NCI-H187 (cell line): ENCODE results near the gene CHIT1.
"Not testable (repeated sequence)": the region's sequence is repeated elsewhere in the genome, so short reads cannot be mapped to it uniquely, and the experiment has no call there.

Experiments
- DNase-seq, 2 experiments: peaks; one replicate each; lab custom pipeline; 2025; lab: John Stamatoyannopoulos, UW

The CHIT1 gene

GRCh38 chr1:203265541-203265940 lies 36.1 kb upstream of the CHIT1 start:
- no peak for DNase-seq

GRCh38 chr1:203264052-203264501 lies 34.6 kb upstream of the CHIT1 start:
- DNase-seq = no peak

DNA sequence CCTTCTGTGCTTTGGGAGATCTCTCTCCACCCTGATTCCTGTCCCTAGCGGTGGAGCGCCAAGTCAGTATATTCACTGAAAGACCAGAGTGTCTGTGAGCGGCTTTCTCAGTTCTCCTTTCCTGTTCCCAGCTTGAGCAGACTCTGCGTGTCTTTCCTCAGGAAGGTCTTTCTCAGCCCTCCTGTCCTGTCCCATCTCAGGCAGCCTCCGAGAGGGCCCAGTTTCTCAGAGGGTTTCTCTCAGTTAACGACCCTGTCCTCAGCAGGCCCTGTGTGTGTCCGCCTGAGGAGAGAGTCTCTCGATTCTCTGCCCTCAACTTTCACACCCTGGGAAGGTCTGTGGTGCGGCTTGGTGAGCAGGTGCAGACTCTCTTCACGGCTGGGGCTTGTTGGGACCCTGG lies 34.0 kb upstream of the CHIT1 start:
- DNase-seq = no peak

DNA sequence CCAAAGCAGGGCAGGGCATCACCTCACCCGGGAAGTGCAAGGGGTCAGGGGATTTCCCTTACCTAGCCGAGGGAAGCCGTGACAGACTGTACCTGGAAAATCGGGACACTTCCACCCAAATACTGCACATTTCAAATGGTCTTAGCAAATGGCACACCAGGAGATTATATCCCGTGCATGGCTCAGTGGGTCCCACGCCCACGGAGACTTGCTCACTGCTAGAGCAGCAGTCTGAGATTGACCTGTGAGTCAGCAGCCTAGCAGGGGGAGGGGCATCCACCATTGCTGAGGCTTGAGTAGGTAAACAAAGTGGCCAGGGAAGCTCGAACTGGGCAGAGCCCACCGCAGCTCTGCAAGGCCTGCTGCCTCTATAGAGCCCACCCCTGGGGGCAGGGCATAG lies 27.2 kb upstream of the CHIT1 start:
- not testable (repeated sequence) for DNase-seq

DNA sequence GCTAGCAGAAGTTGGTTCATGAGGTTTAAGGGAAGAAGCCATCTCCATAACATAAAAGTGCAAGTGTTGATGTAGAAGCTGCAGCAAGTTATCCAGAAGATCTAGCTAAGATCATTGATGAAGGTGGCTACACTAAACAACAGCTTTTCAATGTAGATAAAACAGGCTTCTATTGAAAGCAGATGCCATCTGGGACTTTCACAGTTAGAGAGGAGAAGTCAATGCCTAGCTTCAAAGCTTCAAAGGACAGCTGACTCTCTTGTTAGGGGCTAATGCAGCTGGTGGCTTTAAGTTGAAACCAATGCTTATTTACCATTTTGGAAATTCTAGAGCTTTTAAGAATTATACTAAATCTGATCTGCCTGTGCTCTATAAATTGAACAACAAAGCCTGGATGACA lies 25.3 kb upstream of the CHIT1 start:
- not testable (repeated sequence) for DNase-seq

DNA sequence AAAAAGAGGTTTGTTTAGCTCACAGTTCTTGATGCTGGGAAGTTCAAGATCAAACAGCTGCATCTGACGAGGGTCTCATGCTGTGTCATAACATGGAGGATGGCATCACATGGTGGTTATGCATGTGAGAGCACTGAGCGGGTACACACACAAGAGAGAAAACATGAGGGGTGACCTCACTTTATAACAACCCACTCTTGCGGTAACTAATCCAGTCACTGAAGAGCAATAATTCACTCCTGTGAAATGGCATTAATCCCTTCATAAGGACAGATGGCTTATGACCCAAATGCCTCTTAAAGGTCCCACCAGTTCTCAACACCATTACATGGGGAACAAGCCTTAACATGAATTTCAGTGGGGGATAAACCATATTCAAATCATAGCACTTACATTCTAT lies 23.2 kb upstream of the CHIT1 start:
- DNase-seq = peak; percentile 85 to 97

DNA sequence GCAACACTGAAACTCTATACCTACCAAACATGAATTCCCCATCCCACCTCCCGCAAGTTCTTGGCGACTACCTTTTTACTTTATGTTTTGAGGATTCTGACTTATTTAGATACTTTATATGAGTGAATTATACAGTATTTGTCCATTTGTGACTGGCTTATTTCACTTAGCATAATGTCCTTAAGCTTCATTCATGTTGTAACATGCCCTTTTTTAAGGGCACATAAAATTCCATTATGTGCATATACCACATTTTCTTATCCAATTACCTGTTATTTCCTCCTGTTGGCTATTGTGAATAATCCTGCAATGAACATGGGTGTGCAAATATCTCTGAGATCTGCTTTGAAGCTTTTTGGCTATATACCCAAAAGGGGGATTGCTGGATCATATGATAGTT lies 22.0 kb upstream of the CHIT1 start:
- no peak for DNase-seq

DNA sequence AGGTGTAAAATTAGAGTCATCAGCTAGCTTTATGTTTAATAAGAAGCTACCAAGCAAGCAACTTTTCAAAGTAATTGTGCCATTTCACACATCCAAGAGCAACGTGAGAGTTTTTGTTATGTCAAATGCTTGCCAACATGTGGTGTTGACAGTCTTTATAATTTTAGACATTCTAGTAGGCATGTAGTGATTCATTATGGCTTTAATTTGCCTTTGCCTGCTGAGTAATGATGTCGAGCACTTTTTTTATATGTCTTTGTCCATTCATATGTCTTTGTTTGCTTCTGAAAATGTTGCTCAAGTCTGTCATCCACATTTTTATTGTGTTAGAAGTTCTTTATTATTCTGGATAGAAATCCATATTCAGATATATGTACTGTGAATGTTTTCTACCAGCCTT lies 21.4 kb upstream of the CHIT1 start:
- DNase-seq = no peak

DNA sequence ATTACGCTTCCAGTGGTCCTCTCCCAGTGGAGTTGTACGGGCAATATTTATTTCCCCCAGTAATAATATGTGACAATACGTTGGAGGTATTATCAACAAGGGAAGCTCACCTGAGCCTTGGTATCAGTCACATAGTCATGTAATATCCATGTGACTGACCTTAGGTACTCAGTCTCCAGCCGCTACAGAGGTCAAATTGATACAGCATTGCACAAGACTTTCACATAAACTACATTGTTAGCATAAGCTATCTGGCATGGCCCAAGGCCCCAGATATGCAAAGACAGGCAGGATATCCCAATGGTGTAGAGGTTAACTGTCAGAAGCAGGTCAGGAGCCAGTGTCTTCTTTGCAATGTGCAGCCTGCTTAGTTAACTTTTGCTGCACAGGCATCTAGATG lies 15.3 kb upstream of the CHIT1 start:
- no peak for DNase-seq

GRCh38 chr1:203241708-203242107 lies 12.2 kb upstream of the CHIT1 start:
- not testable (repeated sequence) for DNase-seq

DNA sequence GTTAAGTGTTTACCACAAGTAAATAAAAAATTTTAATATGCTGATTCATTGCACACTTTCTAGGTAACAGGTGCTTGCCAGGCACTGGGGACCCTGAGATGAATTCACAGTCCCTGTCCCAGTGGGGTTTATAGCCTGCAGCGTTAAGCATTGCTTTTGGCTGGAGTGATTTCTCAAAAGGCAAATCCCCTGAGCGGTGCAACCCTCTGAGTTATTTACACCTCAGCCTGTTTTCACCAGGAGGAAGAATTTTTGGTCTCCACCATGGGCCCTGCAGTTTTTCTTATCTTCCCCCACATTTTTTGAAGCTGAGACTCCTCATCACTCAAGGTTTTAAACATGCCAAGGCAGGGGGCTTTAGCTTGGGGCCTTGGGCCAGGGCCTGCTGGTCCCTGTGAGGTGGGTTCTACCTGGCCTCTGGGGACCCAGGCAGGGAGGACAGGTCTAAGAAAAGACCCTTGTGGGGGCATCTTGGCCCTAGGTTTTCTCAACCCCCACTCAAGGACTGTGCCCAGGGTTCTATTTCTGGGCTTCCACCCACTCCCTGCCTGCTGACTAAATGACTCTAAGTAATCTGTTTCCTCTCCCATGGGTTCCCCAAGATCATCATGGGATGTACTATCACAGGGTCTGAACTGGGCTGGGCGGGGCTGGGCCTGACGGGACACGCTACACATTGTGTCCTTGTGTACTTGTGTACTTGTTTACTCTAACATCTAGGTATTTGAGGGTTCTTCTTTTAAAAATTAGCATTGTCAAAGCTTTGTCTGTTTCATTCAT lies 10.2 kb upstream of the CHIT1 start:
- no peak for DNase-seq

GRCh38 chr1:203239081-203239480 lies 9.6 kb upstream of the CHIT1 start:
- no peak for DNase-seq

- DNase-seq = no peak
Observed at GRCh38 chr1:203238535-203238934, 9.1 kb upstream of the CHIT1 start.

GRCh38 chr1:203234901-203235300 lies 5.4 kb upstream of the CHIT1 start:
- not testable (repeated sequence) for DNase-seq

DNA sequence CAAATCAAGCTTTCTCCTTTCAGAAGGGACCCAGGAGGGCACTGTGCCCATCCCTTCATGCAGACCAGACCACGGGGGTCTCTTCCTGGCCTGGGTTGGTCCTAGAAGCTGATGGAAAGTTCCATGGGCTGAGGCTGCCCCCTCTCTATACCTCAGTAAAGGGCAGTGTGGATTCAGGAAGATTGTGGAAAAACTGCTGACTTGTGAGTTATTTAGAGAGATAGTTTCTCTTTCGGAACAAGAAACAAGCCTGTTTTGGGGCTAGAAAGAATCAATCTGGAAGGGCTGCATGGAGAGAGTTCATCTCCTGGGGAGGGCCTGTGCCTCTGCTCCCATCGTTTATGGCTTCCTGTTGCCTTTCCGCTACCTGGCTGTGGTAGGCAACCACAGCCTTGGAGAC lies 803 bp downstream of the CHIT1 start:
- DNase-seq = no peak

- DNase-seq = no peak
Observed at GRCh38 chr1:203227371-203228083, 1.9 kb downstream of the CHIT1 start.

- DNase-seq = no peak
Observed at GRCh38 chr1:203225071-203225470, 4.4 kb downstream of the CHIT1 start.

- no peak for DNase-seq
Observed at GRCh38 chr1:203223012-203223775, 6.3 kb downstream of the CHIT1 start.

DNA sequence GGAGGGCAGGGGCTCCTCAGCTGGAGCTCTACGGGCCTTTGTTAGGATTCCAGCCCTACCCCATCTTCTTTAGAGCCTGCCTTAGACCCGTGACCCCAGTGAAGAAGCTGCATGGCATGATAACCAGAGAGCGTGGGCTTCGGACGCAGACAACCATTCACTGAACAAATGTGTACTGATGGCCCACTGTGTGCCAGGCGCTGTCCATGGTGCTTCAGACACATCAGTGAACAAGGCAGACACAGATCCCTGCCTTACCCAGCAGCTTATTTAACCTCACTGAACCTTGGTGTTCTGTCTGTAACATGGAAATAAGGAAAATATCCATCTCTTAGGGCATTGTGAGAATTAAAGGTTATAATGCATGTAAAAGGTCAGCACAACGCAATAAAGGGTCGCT lies 9.5 kb downstream of the CHIT1 start:
- DNase-seq = no peak

DNA sequence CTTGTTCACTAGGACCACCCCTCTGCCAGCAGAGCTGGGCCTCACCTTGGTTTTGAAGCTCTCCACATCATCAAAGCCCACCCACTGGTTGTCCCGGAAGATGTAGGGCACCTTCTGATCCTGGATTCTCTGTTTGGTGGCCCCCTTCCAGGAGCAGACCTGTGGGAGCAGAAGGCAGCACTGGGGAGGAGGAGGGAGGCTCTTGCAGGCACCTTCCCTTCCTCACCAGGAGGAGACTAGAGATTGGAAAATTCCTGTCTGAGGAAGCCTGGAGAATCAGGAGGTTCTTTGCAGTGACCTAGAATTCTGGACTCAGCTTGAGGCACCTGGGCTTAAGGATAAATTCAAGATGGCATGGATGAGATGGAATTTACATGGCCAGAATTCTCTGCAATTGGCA lies 10.3 kb downstream of the CHIT1 start:
- DNase-seq = no peak

- no peak for DNase-seq
Observed at GRCh38 chr1:203217668-203218067, 11.8 kb downstream of the CHIT1 start.

- DNase-seq = no peak
Observed at GRCh38 chr1:203217139-203217655, 12.3 kb downstream of the CHIT1 start.
